ENCODE measurements around the gene NPAS2.

NPAS2 gene

GRCh38 chr2:100786985-100787384 is 33.0 kb upstream of the NPAS2 start:
- no peak for TF ChIP-seq CTCF (IDR thresholded peaks at IDR 0.05)

GRCh38 chr2:100789361-100789760 is 30.6 kb upstream of the NPAS2 start:
- TF ChIP-seq CTCF (IDR thresholded peaks at IDR 0.05), result no peak

- no peak for TF ChIP-seq CTCF (IDR thresholded peaks at IDR 0.05)
These were observed 28.5 kb upstream of the NPAS2 start for GRCh38 chr2:100791294-100791935.

DNA sequence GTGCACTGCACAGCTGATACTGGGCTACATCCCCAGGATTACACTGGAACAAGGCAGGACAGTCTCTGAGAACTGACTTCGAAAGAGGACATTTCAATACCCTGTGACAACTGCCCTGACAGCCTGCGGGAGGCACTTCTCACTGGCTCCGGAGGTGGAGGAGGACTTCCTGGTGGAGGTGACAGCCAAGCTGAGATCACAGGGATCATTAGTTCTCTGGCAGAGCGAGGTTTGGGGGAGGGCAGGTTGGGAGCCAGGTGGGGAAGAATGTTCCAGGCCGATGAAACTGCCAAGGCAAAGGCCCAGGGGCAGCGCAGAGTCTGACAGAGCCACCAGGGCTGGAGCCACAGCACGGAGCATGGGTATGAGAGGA is 28.0 kb upstream of the NPAS2 start:
- TF ChIP-seq CTCF (IDR thresholded peaks at IDR 0.05), result no peak

DNA sequence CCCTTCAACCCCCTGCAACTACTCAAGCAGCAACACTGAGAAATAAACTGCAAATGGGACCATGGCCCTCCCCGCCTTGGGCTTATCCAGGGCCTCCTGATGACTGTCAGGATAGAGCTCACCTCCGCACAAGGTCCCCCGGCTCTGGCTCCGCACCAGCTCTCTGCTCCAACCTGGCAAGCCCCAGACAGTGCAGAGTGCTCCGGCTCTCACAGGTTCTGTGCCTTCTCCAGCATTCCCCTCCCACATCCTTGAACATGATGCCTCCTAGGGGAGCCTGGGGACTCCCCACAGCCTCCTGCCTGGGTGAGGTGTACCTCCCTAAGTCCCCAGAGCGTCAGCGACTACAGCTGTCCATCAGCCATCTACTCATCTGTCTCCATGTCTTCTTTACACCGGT is 26.7 kb upstream of the NPAS2 start:
- TF ChIP-seq CTCF (IDR thresholded peaks at IDR 0.05), result no peak

GRCh38 chr2:100793982-100794381 is 26.0 kb upstream of the NPAS2 start:
- no peak for TF ChIP-seq CTCF (IDR thresholded peaks at IDR 0.05)

DNA sequence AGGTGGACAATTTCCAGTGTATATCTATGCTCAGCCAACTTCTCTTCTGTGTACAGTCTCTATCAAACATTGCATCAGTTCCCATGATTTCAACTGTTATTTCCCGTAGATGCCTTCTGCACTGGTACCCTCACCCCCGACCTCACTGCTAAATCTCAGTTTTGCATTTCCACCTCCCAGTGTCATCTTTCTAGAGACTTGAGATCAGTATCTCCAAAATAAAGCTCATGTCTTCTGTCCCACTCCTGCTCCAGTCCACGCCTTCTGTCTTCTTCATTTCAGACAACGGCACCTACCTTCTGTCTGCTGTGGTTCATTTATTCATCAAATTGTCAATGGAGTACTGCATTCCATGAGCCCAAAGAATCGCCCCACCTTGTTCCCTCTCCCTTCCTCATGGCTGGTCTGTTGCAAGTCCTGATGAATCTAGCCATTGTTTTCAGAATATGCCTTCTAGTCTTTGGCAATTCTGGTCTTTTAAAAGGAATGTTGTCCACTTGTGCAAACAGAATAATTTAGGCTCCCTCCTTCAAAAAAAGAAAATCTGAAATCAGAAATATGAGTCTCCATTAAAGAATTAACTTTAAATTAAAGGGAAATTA is 23.3 kb upstream of the NPAS2 start:
- no peak for TF ChIP-seq CTCF (IDR thresholded peaks at IDR 0.05)

DNA sequence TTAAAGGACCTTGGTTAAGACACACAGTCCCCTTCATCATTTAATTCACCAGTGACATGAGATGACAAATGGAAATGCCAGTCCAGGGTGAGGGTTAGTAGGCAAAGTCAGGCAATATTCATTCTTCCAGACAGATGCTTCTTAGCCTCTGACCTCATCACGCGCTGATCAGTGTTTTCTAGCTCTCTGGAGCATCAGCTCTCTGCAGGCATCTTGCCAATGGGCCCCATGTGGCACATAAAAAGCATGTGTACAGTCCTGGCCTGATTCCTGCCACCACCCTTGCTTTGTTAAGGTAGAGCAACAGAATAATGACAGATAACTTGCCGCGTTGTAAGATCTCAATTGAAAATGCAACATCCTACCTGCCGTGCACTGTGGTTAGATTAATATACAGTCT is 20.3 kb upstream of the NPAS2 start:
- TF ChIP-seq CTCF (IDR thresholded peaks at IDR 0.05), result no peak
